ENCODE data around the gene IL16.

The IL16 gene

DNA sequence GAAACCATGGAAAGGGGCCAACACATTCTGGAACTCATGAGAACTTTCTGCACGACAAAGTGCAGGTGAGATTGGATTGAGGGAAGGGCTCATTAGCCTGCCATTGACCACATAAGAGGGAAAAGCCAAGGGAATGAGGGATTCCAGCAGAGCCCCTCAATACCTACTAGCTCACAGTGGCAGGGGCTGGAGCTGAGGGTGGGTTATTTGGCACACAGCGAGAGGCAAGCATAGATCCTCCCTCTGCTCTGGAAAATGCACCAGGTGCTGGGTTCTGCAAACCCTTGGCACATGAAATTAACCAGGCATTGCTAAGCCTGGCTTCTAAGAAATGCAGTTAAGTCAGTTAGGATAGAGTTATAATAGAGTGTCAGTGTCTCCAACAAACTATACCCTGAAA, 60.8 kb downstream of the IL16 start:
- DNase-seq (ENCODE audit: low spot score) = no peak

DNA sequence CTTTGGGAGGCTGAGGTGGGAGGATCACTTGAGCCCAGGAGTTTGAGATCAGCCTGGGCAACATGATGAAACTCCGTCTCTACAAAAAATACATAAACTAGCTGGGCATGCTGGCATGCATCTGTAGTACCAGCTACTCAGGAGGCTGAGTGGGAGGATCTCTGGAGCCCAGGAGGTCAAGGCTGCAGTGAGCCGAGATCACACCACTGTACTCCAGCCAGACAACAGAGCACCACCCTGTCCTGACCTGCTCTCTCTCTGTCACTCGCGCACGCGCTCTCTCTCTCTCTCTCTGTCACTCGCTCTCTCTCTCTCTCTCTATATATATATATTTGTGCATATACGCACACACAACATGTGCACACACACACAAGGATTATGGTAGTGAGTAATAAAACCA, 61.8 kb downstream of the IL16 start:
- no peak for DNase-seq (ENCODE audit: low spot score)

DNA sequence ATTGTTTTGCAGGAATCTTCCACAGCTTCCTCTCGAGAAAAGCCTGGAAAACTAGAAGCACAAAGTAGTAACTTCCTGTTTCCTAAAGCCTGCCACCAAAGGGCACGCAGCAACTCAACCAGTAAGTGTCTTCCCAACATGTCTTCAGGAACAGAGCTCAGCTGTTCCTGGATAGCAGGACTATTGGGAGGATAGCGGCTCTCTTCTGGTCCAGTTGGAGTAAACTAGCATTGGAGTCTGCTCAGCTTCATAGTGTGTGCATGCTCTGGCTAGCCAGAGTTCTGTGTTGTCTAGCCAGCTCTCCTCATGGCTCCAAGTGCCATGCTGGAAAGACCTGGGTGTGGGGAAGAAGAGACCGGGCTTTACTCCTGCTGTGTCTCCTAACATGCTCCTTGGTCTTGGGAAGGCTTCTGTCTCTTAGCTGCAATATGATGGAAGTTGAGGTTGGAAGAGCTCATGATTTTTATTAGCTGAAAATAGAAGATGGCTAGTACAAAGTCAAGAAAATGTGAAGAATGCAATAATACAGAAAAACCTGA, 63.1 kb downstream of the IL16 start:
- no peak for DNase-seq (ENCODE audit: low spot score)

DNA sequence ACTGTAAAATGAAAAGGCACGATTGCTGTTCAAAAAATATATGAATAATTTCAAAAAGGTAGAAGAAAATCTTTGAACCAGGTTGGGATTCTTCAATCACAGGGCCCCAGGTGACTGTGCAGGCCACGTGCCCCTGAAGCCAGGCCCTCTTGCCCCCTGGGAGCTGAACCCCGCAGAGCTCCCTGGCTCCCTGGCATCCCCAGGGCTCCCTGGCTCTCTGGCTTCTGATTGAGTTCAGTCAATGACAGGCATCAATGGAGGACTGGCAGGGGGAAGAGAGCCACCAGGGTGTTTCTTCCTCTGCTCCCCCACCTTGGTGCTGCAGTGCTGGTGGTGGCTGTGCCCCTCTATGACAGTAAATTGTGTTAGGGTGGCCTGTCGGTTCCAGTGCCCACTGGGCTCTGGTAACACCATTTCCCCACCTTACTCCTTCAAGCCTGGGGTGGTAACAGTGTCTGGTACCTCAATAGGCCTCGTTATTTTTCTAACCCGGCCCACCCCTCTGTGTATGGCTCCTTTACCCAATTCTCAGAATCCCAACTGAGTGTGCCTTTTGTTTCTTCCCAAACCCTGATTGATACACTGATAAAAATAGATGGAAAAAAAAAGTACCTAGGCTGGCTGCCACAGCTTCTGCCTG, 64.6 kb downstream of the IL16 start:
- DNase-seq (ENCODE audit: low spot score) = no peak

DNA sequence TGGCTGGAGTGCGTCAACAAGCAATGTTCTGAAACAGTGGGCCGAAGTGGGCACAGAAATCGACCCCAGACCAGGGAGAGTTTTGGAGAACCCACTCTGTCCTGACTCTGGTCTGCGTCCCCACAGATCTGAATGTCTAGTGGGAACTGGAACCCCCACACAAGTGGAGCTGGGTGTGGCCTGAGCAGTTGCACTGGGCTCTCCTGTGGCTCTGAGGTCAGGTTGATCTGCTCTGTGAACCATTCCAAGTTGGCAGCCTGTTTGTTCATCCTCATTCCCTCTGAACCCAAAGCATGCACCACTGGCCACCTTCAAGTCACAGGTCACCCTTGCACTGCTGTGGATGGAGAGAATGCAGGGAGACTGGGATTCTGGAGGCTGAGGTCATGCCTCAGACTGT, 66.8 kb downstream of the IL16 start:
- DNase-seq (ENCODE audit: low spot score) = no peak

DNA sequence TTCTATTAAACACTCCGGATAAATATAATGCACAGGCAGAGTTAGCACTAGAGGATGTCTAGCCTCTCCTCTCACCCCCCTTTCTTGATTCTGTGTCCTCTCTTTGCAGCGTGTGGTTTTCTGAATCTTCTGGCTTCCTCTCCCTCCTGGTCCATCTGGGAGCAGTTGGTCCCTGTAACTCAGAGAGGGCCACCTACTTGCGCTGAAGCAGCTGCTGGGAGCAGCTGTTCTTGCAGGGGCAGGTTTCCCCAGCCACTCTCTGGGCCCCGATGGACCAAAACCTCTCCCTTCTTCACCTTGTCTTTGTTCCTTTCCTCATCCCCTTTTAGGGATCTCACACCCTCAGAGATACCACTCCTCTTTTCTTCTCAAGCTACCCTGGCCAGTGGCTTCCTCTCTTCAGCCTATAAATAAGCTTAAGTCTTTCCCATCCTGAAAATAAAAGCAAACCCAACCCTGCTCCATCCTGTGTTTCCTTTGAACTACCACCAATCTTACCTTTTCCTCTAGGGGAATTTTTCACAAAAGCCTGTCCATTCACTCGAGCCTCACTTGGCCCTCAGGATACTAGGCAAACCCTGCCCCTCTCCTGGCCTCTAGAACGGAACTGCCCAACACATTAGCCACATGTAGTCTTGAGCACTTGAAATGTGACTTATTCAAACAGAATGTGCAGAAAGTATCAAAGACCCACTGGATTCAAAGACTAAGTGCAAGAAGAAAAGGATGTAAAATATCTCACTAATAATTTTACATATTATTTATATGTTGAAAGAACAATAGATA, 67.6 kb downstream of the IL16 start:
- DNase-seq (ENCODE audit: low spot score) = no peak

DNA sequence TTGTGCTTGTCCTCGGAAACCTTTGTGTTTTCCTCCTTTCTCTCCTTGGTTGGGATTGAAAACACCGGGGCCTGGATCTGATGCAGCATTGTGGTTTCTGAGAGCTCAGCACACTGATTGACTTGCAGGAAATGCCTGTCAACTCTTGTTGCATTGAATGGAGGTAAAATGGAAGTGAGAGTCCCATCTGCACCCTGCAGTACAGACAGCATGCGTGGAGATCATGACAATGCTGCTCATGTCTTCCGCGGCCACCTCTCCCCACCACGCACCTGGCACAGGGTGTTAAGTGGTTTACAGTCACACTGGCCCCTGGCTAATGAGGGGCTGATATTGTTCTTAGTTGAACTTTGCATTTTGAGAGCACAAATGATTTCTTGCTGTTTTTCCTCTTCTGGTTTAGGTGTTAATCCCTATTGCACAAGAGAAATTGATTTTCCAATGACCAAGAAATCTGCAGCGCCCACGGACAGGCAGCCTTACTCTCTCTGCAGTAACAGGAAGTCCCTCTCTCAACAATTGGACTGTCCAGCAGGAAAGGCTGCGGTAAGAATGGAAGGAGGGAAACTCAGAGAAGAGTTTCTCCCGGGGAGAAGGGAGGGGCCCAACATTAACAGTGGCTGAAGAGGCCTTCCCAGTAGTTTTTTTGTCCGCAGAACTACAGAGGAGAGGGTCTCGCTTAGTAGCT, 68.7 kb downstream of the IL16 start:
- DNase-seq (ENCODE audit: low spot score) = no peak

DNA sequence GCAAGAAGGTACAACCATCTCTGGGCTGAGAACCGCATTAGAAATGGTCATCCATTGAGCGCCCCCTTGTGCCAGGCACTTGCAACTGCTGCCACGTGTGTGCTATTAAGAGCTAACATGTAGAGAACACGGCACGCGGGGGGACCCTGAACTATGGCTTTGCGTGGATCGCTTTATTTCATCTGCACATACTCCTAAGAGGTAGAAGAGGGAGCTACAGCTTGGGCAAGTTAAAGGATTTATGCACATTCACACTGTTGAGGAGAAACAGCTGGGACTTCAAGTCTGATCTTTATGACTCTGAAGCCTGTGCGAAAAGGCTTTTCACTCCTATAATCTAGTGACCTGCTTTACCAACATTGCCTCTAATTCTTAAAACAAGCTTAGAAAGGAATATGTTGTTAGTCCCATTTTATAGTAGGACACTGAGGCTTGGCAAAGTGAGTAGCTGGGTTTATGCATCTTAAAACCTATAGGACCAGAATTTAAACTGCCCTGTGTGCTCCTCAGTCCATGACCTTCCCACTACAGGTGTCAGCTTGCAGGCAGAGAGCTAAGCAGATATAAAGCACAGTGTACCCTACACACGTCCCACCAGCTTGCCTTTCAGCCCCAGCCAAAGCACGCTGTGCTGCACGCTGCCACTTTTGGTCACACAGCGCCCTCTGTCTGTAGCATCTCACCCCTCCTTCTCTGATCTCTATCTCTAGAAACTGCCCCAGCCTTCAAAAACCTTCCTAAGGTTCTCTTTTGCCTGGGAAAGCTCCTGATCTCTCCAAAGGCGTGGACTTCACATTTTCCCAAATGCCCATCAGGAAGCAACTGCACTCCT, 69.5 kb downstream of the IL16 start:
- peak; percentile 80 for DNase-seq (ENCODE audit: low spot score)

DNA sequence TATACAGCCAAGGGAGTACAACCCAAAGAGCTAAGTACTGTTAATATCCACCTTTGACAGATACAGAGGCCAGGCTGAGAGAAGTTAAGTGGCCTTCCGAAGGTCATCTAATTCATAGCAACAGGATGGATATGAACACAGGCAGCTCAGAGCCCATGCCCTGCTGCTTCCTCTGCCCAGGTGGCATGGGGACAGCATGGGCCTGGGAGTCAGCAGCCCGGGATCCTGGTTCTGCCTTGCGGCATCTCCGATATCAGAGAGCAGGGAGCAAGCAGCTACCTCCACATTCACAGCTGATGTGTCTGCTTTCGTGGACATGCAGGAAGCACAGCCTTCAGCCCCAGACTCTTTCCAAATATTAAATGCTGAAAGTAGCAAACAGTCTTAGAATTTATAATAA, 71.7 kb downstream of the IL16 start:
- no peak for DNase-seq (ENCODE audit: low spot score)

DNA sequence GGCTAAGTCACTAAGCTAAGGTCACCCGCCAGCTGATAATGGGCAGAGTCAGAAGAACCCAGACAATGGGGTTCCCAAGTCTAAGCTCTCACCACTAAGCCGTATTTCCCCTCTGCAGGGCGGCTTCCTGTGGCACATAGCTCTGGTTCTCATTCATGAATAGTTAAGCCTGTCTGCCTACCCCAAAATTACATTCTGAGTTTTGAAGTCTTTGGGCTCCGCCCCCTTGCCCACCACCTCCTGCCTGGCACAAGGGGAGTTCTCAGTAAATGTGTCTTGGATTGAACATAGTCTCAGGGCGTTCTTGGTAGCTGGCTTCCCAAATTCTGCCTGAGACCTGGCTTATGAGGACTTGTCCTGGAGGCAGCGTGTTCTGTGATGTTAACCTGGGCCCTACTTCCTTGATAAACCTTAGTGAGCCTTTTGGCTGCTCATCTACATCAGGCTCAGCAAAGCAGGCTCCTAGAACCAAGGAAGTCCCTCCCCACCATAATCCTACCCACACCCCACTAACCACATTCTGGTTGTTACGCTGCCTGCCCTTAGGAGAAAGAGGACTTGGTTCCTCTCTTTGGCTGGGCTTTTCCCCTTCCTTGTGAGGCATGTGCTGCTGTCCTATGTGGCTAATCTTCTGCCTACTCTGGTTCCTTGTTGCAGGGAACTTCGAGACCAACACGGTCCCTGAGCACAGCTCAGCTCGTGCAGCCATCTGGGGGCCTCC, 72.4 kb downstream of the IL16 start:
- DNase-seq (ENCODE audit: low spot score) = no peak

DNA sequence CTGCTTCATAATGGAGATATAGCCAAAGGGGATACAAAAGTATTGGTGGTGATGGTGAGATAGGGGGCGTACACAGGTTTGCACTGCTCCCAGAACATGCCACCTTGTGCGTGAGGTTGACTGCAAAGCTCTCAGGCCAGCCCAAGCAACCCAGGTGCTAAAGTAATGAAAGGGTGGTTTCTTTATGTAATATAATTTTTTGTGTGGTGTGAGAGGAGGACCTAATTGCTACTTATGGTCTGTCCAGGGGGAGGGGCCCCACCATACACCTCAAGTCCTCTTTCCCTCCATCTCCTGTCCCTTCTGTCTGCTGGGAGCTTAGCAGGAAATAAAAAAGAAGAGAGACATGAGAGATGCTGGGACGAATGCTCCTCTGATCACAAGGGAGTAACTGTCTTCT, 73.5 kb downstream of the IL16 start:
- DNase-seq (ENCODE audit: low spot score) = no peak

DNA sequence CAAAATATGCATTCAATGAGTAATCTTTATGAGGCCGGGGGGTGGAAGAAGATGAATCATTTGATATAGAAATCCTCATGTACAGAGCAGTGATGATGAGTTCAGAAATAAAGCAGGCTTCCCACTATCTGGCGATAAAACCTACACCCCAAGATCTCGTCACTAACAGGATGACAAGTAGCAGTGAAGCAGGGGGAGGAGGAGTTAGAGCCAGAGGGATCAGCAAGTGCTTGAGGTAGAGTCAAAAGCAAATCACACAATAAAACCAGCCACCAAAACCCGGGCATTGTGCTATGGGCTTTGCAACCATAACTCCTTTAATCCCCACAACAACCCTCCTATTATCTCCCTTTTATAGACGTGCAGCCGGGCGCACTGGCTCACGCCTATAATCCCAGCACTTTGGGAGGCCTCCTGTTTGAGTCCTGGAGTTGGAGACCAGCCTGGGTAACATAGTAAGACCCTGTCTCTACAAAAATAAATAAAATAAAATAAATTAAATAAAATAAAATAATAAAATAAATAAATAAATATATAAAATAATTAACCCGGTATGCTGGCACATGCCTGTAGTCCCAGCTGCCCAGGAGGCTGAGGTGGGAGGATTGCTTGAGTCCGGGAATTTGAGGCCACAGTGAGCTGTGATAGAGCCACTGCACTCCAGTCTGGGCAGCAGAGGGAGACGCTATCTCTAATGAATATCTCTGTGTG, 74.3 kb downstream of the IL16 start:
- DNase-seq (ENCODE audit: low spot score) = no peak

DNA sequence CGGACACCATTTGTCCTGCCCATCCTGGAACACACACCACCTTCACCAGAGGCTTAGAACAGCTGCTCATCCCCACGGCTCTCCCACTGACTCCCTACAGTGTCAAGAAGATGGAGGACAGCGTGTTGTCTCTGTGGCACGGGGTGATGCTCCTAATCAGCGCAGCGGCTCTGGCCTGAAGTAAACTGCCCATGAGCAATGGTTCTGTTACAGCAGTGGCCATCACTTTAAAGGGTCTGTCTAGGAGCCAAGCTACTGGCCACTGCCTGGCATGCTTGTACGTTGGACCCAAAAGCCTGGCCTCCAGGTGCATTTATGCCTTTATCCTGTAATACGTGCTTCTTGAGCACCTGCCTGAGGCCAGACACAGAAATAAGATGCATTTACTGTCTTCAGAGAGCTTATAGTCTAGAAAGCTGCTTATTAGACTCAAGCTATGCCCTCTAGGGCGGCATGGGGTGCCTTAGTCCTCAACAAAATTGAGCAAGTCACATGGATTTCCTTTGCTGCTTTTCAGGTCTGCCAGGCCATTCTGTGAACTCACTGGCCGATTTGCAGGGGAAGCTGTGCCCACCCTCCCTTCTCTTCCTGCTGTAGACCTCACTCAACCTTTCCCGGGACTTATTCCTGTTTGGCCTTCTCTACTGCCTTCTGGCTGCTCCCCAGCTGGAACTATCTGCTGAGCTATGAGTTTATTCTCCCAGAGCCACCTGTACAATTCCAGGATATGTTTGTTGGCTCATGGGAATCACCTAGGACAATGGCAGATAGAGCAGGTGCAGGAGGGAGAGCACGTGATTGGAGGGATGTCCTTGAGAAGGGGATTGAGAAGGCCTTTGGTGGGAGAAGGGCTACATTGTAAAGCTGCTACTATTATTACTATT, 75.3 kb downstream of the IL16 start:
- no peak for DNase-seq (ENCODE audit: low spot score)

DNA sequence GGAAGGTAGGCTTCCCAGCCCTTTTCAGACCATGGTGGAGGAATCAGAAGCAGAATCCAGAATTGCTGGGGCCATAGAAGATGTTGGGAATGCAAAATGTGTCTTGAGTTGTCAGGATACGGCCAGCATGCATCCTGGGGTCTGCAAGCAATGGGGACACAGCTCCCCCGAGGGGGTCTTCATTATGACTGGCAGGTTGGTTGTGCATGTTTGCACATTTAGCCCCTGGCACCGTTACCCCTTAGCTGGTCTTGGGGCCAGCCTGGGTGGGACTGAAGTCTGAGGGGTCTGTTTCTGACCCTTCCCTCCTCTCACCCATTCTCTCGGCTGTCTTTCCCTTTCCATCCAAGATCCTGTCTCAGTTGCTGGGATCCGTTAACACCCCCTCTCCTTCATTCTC, 76.5 kb downstream of the IL16 start:
- no peak for DNase-seq (ENCODE audit: low spot score)

DNA sequence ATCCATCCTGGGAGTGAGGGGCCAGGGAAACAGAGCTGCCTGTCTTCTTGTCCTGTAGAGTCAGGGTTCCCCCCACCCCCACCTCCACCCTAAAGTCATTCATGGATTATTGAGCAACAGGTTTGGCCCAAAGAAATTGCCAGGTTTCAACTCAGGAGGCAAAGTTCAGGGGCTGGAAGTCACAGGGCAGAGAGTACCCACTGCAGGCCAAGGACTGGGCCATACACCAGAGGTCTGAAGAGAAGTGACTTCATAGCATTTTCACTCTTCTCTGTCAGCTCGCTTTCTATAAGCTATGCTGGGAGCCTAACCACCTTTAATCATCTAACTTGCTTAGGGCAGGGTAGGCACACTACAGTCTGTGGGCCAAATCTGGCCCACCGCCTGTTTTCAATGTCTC, 77.2 kb downstream of the IL16 start:
- no peak for DNase-seq (ENCODE audit: low spot score)

DNA sequence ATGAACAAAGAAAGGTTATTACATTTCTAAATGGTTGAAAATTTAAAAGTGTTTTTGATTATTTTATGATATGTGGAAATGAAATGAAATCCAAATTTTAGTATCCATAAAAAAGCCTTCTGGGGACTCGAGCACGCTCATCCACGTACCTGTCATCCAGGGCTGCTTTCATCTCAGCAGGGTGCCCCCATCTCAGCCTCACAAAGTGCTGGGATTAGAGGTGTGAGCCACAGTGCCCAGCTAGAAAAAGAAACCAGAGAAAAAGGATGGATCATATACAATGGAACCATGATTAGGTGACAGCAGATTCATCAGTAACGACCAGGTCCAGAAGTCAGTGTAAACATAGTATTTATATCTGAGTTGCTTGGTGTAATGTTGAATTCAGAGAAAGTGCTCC, 77.6 kb downstream of the IL16 start:
- DNase-seq (ENCODE audit: low spot score) = no peak

DNA sequence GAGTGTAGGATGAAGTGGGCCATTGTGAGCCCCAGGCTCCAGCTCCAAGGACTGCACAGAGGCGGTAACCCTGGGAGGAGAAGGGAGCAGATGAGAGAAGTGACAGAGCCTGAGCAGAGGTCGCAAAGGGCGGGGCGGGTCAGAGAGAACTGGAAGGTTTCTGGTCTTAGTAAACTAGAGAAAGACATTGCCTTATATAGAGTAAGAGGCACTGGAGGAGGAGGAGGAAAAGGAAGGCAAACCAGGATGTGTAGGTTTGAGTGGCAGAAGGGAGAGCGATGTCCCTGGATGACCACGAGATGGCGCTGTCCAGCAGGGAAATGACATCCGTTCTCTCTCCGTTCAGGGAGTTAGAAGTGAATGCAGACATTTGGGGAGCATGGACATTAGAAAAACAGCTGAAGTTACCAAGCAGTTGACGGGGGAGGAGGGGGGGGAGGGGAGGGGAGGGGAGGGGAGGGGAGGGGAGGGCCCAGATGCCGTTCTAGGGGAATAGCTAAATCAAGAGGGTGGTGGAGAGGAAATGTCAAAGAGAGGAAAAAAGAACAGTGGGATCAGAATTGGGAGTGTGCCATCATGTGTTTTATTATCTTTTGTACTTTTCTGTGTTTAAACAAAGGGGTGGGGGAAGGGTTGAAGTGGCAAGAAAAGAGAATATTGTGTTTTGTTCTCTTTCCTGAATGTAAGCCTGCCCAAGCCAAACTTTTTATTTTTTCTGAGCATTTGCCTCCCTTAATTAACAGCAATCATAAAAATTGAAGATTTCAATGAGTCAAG, 78.4 kb downstream of the IL16 start:
- peak; percentile 86 for DNase-seq (ENCODE audit: low spot score)

DNA sequence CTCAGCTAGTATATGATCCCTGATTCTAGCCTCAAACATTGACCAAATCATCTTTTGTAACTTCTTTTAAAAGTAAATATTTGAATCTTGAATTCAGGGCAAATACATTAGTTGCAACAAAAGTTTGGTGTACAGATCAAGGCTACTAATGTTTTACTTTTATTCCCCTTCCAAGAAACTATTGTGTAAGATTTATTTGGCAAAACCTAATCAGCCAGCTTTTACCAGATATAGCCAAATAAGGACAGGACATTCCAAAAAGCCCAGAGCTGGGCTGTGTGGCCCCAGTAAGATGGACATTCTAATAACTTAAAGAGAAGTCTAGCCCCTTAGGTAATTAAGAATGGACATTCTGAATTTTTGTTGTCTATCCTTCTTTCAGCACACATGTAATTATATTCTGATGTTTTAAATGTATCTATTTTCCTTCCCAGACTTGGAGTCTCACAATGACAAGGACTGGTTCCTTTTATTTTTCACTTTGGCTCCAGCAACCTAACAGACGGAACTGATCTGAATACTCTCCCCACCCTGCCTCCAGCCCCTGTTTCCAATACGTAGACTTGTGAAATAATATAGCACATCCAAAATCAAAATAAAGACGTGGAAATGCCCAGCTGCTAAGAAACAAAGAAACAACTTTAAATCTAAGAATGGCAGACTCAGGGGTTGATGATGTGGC, 79.2 kb downstream of the IL16 start:
- no peak for DNase-seq (ENCODE audit: low spot score)

Data from CD4-positive, alpha-beta T cell treated with Interleukin-6 at 100 ng/mL for 8 hours (primary cell).